HG03558 (cell line): ENCODE results near the gene HGFAC.

Experiments used
- ATAC-seq: cut with Tn5 transposase; IDR thresholded peaks from one replicate; pipeline ENCODE4 v1.9.1; 2021; ENCODE audit warnings: moderate number of reproducible peaks; ENCODE audit not compliant: unreplicated experiment; ENCODE audit errors: extremely low read depth

The HGFAC gene

GRCh38 chr4:3441501-3442459, at the start of gene HGFAC:
TSS of gene HGFAC (plus strand) at chr4:3441968. CDS start at chr4:3442002, 34 bp downstream.
- no peak for ATAC-seq

GRCh38 chr4:3392321-3392720, 49.4 kb upstream of the HGFAC start:
- no peak for ATAC-seq

- ATAC-seq: no peak
Measured at GRCh38 chr4:3393171-3393570, 48.6 kb upstream of the HGFAC start.

- no peak for ATAC-seq
Measured at GRCh38 chr4:3396600-3396999, 45.2 kb upstream of the HGFAC start.

GRCh38 chr4:3397128-3397527, 44.6 kb upstream of the HGFAC start:
- ATAC-seq: no peak

- ATAC-seq: no peak
Measured at GRCh38 chr4:3399277-3400194, 42.2 kb upstream of the HGFAC start.

- ATAC-seq: no peak
Measured at GRCh38 chr4:3401436-3402171, 40.2 kb upstream of the HGFAC start.

- no peak for ATAC-seq
Measured at GRCh38 chr4:3402491-3403347, 39.0 kb upstream of the HGFAC start.

- no peak for ATAC-seq
Measured at GRCh38 chr4:3403348-3403906, 38.3 kb upstream of the HGFAC start.

GRCh38 chr4:3404546-3404945, 37.2 kb upstream of the HGFAC start:
- no peak for ATAC-seq

GRCh38 chr4:3405176-3405575, 36.6 kb upstream of the HGFAC start:
- ATAC-seq: no peak

- no peak for ATAC-seq
Measured at GRCh38 chr4:3406021-3406420, 35.7 kb upstream of the HGFAC start.

- ATAC-seq: no peak
Measured at GRCh38 chr4:3406431-3406830, 35.3 kb upstream of the HGFAC start.

- ATAC-seq: no peak
Measured at GRCh38 chr4:3407171-3407771, 34.5 kb upstream of the HGFAC start.

- no peak for ATAC-seq
Measured at GRCh38 chr4:3407930-3408792, 33.6 kb upstream of the HGFAC start.

GRCh38 chr4:3408793-3409330, 32.9 kb upstream of the HGFAC start:
- no peak for ATAC-seq

- no peak for ATAC-seq
Measured at GRCh38 chr4:3409571-3410091, 32.1 kb upstream of the HGFAC start.
